Frontal cortex (tissue), 4 donors: ENCODE measurements around the gene PNCK. TPM values are rescaled to one million over a fixed set of nuclear protein-coding genes. Genes with fewer than 3 reads are reported as not detected.
"Not testable (repeated sequence)": the region's sequence is repeated elsewhere in the genome, so short reads cannot be mapped to it uniquely, and the experiment has no call there.

Experiments used
- DNase-seq, 2 donors: peaks; one replicate each; pipeline ENCODE4 v3.0.0; 2012; ENCODE audit warnings: low spot score in 2 of 2
- FAIRE-seq: peaks from 2 replicates; lab custom pipeline; 2012; peaks lifted over from hg19 to GRCh38; lab: Jason Lieb, UNC
- total RNA-seq: library from RNA; depleted of rRNA; stranded (reverse); fragments of >200 nt; gene quantifications from one replicate; pipeline ENCODE4 v1.2.3, GENCODE V29; 2014
- donor health status: control.
- donor health status: control.
- donor health status: control.

Gene PNCK
- total RNA-seq, 1 donor from 2014 or later: 18.3 TPM

DNA sequence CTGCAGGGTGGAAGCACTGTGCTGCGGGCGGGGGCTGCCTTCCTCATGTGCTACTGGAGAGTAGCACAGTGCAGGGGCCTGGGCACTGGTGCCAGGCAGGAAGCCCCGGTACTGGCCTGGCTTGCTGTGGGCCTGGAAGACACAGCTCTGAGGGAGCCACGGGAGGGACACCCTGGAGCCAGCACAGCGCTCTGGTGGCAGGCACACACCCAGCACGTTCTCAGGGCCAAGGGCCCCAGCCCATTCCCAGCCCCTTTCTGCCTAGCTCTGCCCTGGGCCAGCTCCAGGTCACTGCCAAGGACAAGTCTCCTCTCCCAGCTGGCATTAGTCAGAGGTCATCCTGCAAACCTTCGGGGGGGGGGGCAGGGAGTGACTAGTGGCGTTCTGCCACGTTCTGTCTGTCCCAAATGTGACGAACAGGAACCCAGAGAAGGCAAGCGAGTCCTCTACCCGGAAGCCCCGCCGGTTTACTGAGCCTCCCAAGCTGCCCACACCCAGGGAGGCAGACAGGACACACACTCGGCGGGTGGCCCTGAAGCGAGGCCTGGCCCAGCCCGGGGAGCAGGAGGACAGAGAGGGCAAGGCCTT, 26.3 kb upstream of the PNCK start:
- not testable (repeated sequence) for FAIRE-seq, DNase-seq

DNA sequence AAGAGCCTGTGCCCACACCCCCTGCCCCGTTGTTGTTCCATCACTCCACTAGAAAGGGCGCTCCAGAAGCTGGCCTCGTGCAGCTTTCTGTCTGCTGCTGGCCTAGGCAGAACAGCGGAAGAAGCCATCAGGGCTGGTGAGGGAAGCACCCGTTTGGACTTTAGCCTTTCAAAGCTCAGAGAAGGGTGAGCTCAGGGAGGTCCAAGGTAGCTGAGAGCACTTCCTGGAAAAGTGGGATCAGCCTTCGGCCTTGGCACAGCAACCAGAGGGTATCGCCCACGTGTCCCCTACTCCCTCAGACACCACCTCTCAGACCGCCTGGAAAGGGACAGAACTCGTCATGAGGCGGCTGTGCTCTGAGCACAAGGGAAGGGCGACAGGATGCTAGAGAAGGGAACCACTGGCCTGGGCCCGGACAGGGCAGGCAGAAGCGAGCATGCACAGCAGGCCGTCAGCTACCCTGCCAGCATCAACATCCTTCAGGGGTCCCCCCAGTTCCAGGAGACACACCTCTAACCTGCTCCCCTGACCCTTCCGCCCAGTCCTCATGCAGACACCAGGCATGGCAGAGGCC, 25.7 kb upstream of the PNCK start:
- FAIRE-seq: not testable (repeated sequence)

DNA sequence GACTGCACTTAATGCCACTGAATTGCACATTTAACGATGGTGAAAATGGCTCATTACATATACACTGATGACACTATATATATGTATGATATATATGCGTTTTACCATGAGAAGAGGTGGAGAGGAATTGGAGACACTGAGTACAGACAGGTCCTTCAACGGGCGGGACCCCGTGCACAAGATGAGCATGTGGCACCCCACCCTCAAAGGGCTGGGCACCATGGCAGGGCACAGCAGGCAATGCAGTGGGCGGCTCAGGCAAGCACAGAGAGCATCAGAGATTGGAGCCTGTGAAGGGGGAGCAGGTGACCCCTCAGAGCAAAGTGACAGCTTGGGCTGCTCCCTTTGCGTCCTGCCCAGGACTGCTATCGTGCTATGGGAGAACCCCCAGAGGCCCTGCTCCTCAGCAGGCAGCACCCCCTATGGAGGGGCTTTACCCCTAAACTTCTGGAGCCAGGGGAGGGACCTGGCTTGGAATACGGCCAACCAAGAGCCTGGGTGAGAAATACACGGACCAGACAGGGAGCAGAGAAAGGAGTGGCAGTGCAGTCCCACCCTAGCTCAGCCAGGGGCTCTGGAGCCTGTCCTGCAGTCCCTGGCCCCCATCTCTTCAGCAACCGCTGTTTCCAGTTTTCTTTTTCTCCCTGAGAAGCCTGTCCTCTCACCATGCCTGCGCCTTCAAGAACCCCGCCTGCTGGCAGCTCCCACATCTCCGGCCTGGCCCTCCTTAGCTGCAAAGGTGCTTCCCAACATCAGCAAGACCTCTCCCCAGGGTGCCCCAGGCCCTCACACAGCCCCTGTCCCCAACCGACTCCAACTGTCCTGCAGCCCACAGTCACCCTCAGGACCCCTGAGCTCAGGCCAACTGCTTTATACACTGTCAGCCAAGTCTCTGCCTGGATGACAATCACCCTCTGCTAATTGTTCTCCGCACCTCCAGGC, 24.6 kb upstream of the PNCK start:
- FAIRE-seq: no peak
- no peak for DNase-seq

More for the DNA sequence above, 25.7 kb upstream of the PNCK start:
- DNase-seq: not testable (repeated sequence)

DNA sequence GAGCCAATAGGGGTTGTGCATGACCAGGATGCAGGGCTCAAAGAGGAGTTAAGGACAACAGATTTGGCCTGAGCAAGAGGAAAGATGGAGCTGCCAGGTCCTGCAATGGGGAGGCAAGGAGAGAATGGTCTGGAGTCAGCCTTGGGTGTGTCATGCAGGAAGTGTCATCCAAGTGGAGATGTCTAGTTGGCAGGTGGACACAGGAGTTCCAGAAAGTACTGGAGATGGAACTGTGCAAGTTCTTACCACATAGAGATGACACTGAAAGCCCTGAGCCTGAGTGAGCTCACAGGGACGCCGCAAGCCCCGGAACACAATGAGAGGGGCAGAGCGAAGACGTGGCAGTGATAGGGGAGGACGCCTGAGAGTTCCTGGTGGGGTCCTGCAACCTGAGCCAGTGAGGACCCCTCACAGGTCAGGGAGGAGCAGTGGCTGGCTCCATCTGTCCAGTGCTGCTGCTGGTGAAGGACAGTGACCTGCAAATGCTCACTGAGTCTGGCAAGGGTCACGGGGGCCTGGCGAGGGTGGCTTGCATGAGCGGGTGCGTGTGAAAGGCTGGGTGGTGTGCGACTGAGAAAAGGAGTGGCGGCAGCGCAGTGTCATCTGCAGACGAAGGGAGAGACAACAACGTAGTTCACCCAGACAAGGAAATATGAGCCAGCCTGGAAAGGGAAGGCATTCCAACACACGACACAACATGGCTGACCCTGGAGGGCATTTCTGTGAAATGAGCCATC, 23.5 kb upstream of the PNCK start:
- not testable (repeated sequence) for DNase-seq, FAIRE-seq

DNA sequence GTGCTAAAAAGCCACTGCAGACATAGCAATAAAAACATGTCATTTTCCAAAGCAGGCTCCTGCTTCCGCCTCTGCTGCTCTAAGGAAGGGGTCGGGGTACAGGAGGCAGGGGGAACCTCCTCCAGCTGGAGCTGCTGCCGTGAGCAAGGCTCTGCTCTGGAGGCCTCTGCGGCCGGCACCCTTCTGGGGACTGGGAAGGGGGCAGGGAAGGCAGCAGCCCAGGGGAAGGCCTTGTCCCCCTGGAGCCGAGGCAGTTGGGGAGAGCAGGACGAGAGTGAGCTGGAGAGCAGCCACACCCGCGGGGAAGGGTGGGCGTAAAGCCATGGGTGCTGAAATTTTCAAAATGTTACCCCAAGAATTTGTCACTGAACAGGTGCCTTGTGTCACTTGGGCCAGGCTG, 22.9 kb upstream of the PNCK start:
- FAIRE-seq, DNase-seq: not testable (repeated sequence)

DNA sequence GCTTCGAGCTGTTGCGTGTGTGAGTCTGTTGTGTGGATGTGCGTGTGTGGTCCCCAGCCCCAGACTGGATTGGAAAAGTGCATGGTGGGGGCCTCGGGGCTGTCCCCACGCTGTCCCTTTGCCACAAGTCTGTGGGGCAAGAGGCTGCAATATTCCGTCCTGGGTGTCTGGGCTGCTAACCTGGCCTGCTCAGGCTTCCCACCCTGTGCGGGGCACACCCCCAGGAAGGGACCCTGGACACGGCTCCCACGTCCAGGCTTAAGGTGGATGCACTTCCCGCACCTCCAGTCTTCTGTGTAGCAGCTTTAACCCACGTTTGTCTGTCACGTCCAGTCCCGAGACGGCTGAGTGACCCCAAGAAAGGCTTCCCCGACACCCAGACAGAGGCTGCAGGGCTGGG, 22.5 kb upstream of the PNCK start:
- no peak for FAIRE-seq
- no peak for DNase-seq

DNA sequence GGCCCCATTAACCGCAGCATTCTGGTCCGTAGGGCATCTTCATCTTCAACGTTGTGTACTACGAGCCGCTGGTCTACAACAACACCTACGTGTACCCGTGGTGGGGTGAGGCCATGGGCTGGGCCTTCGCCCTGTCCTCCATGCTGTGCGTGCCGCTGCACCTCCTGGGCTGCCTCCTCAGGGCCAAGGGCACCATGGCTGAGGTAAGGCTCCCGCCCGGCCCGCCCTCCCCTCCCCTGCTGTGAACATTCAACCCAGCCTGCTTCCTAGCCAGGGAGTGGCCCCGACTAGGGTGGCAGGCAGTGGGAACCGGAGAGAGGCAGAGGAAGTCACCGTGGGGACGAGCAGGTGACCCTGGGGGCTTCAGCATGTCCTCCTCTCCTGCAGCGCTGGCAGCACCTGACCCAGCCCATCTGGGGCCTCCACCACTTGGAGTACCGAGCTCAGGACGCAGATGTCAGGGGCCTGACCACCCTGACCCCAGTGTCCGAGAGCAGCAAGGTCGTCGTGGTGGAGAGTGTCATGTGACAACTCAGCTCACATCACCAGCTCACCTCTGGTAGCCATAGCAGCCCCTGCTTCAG, 21.2 kb upstream of the PNCK start:
- FAIRE-seq (no peak), DNase-seq (no peak)

DNA sequence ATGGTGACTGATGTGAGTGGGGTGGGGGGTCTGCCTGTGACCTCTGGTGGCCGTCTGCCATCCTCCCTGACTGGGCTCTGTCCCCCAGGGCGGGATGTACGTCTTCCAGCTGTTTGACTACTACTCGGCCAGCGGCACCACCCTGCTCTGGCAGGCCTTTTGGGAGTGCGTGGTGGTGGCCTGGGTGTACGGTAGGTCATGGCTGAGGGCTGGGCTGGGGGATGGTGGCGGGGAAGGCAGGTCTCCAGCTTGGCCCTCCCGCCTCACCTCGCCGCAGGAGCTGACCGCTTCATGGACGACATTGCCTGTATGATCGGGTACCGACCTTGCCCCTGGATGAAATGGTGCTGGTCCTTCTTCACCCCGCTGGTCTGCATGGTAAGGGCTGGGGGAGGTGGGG, 20.6 kb upstream of the PNCK start:
- not testable (repeated sequence) for FAIRE-seq, DNase-seq

DNA sequence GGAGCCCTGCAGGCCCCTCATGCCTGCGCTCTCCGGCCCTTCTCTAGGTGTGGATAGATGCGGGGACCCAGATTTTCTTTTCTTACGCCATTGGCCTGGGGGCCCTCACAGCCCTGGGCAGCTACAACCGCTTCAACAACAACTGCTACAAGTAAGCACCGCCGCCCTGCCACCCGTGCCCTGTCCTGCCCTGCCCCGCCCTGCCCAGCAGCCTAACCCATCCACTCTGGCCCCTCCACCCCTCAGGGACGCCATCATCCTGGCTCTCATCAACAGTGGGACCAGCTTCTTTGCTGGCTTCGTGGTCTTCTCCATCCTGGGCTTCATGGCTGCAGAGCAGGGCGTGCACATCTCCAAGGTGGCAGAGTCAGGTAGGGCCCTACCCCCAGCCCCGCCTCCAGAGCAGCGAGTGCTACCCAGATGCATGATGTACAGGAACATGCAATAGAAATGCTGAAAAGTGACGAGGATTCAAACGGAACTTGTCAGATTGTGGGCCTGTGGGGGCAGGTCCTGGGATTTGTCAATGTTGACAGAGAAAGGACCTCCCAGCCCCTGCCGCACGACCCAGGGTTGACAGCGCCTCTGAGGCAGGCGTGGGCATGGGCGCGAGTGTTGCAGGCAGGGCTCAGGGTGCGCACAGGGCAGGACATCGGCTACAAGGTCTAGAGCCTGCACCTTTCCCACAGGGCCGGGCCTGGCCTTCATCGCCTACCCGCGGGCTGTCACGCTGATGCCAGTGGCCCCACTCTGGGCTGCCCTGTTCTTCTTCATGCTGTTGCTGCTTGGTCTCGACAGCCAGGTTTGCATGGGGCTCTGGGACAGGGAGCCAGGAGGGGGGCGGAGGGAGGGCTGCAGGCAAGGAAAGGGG, 19.8 kb upstream of the PNCK start:
- DNase-seq (no peak), FAIRE-seq (no peak)

DNA sequence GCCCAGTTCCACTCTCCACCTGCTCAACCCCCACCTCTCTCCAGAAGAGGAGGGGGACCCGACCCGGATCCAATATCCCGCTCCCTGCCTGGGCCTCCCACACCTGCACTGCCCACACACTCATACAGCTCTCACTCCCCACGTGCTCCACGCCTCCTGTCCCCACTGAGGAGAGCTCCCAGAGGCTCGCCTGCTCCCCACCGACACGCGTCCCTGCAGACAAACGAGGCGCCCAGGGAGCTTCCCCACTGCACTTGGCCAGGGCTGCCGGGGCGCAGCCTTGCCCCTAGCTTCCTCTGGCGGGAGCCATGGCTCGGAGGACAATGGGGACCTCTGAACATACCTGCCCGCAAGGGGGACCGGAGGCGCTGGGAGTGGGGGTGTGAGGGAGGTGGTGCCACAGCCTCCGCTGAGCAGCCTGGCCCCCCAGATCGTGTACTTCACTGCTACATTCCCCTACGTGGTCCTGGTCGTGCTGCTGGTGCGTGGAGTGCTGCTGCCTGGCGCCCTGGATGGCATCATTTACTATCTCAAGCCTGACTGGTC, 19.1 kb upstream of the PNCK start:
- FAIRE-seq: no peak
- DNase-seq: no peak

DNA sequence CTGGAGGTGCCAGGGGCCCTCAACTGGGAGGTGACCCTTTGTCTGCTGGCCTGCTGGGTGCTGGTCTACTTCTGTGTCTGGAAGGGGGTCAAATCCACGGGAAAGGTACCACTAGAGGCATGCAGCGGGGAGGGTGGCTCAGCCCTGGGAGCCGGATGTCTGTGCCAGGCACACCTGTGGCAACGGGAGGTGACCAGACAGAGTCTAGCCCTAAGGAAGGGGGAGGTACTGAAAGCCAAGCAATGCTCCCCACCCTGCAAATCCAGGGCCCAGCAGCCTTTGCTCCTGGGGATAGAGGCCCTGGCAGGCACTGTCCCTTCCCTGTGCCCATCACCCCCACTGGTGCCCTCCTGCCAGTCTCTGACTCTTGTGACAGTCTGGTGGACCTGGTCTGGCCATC, 18.4 kb upstream of the PNCK start:
- FAIRE-seq: no peak
- DNase-seq: no peak

DNA sequence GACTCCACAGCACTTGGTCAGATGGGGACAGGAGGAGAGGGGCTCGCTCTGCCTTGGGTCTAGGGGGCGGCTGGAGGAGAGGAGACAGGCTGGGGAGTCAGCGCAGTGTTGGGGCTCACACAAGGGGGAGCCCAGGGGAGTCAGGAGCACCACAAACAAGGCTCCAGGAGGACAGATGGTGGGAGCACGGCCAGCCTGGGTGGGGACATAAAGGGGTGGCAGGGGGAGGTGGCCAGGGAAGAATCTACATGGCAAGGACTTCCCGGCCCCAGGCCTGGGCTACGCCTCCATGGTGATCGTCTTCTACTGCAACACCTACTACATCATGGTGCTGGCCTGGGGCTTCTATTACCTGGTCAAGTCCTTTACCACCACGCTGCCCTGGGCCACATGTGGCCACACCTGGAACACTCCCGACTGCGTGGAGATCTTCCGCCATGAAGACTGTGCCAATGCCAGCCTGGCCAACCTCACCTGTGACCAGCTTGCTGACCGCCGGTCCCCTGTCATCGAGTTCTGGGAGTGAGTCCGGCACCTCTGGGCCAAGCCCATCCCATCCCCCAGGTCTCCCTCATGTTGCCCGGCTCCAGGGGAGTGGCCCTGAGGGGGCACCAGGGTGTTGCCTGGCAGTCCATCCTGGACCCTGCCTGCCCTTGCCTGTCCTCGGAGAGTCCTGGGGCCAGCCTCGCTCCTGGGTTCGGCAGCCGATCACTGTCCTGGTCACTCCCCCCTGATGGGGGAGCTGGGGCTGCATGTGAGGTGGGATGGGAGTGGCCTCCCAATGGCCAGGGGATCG, 17.6 kb upstream of the PNCK start:
- DNase-seq, FAIRE-seq: not testable (repeated sequence)

DNA sequence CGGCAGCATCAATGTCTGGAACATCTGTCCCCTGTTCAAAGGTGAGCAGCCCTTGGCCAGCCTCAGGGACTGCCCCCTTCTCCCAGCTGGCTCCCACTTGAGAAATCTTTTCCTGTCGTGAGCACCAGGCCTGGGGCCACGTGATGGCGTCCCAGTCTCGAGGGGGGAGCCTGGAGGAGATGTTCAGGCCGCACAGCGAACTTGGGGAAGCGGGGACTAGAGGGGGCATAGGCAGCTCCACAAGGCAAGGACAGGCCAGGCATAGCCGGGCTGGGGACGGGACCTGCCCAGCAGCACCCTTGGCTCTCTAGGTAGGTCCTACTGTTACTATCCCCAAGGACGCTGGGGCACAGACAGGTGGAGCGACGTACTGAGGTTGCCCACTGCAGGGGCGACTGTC, 16.9 kb upstream of the PNCK start:
- DNase-seq (no peak), FAIRE-seq (no peak)

DNA sequence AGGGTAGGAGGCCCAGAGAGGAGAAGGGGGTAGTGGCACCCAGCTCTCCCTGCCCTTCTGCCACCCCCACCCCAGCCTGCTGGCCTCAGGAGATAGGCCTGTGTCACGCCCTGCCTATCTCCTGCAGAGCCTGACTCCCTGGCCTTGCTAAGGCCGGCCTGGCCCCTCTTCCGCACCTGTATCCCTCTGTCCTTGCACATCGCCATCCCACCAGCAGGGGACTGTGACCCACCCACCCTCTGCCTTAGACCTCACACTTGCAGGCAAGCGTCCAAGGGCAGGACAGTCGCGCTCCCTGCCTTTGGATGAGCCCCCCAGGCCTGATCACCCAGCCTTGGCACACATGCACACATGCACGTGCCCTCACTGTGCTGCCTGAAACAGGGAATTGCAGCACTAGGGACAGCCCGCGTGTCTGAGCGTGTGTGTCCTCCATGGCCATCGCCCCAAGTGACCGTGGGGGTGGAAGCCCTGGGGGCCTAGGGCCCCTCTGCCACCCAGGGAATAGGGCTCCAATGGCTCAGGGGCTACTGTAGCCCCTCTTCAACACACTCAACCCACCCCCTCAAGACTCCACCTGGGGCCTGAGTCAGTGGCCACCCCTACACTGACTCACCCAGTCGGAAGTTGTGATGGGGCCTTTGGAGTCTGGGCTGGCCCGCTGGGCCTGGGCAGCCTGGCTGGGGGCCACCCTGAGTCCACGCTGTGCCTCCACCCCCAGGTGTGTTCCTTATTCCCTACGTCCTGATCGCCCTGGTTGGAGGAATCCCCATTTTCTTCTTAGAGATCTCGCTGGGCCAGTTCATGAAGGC, 16.2 kb upstream of the PNCK start:
- no peak for FAIRE-seq
- no peak for DNase-seq

DNA sequence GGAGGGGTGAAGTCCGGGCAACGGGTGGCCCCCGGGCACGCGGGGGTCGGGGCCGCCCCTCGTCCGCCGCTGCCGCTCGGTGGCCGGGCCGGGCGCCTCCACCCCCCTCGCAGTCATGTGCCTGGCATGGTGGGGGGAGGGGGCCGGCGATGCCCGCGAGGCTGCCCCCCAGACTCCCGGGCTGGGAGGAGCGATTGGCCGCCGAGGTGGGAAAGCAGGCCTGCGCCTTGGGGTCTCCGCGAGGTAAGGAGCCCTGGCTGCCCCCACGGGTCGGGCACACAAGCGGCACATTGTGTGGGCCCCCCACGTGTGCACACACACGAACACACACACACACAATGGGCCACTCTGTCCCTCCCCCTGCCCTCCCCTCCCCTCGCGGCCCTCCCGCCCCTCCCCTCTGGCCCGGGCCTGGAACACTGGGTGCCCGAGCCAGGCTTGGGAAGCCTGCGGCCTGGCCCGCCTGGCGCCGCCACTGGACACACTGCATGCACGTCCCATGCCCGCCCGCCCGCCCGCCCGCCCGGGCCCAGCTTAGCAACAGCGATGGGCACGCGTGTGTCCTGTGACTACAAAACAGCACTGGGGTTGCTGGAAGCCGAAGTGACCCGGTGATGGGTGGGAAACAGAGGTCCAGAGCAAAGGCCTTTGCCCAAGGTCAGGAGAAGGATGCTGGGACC, 15.4 kb upstream of the PNCK start:
- FAIRE-seq (no peak), DNase-seq (peak in 1 of 2 donors; percentile 79)

DNA sequence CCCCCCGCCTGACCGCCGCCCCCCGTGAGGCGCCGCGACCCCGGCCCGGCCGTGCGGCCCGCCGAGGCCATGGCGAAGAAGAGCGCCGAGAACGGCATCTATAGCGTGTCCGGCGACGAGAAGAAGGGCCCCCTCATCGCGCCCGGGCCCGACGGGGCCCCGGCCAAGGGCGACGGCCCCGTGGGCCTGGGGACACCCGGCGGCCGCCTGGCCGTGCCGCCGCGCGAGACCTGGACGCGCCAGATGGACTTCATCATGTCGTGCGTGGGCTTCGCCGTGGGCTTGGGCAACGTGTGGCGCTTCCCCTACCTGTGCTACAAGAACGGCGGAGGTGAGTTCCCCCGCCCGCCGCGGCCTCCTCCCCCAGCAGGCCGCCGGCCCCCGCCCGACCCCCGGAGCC, 14.9 kb upstream of the PNCK start:
- FAIRE-seq (no peak), DNase-seq (no peak)
